Ramos (cell line): ENCODE results near the gene CACNA1A.
"Not testable (repeated sequence)": the region's sequence is repeated elsewhere in the genome, so short reads cannot be mapped to it uniquely, and the experiment has no call there.

Source experiments
- in situ Hi-C: fragments of 300-500 bp; cut with MboI; formaldehyde crosslinking; loops from one replicate; pipeline ENCODE4 v1.14.3; 2022; ENCODE audit warnings: low sequenced_read_pairs; ENCODE audit not compliant: unreplicated experiment

The CACNA1A gene

DNA sequence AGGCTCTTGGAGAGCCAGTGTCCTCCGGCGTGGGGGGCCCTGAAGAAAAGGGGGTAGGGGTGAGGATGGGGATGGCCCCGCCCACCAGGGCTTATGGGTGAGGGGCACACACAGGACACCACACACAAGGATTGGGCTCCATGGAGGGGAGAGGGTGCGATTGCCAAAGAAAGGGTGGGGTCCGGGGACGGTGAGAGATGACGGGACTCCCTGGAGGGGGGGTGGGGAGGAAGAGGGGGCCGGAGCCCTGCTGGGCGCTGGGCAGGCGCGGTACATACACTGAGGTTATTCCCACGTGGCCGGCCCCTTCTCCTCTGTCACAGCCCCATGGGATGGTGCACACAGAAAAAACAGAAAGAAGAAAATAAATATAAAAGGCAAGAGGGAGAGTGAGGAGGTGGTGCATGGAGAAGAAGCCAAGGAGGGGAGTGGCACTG, 295.9 kb downstream of the CACNA1A start:
- in situ Hi-C loops: no loop called here

- in situ Hi-C loops: no loop called here
These were observed 296.6 kb downstream of the CACNA1A start for GRCh38 chr19:13209484-13210338.

GRCh38 chr19:13208672-13209483, 297.4 kb downstream of the CACNA1A start:
- in situ Hi-C loops: no loop called here

DNA sequence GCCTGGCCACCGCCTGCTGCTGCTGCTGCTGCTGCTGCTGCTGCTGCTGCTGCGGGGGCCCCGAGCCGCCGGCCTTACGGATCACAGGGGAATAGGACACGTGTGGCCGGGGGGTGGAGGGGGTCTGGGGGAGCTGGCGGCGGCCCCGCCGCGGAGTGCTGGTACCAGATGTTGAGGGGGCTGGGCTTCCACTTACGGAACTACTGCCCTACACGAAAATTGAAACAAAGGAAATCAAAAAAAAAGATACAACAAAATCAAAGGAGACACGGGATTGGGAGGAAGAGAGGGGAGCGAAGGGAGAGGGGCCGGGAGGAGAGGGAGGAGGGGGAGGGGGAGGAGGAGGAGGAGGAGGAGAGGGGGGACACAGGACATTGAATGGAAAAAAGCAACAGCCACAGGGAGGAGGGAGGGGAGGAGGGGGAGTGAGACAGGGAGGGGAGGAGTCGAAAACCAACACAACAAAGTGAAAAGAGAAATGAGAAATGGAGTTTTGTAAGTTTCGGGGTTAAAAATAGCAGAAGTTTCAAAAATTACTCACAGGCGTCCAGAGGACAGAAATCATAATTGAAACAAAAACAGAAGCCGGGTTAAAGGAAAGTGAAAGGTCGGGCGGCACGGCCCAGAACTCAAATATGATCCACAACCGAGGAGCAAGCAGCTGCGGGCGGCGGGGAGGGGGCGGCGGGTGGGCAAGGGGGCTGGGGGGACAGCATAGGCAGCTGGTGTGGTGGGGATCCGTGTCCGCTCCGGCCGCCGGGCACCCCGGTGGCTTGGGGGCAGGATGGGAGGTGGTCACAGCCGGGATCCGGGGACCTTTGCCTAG, 298.2 kb downstream of the CACNA1A start:
- in situ Hi-C loops: no loop called here

GRCh38 chr19:13207237-13207845, 298.9 kb downstream of the CACNA1A start:
- in situ Hi-C loops: no loop called here

DNA sequence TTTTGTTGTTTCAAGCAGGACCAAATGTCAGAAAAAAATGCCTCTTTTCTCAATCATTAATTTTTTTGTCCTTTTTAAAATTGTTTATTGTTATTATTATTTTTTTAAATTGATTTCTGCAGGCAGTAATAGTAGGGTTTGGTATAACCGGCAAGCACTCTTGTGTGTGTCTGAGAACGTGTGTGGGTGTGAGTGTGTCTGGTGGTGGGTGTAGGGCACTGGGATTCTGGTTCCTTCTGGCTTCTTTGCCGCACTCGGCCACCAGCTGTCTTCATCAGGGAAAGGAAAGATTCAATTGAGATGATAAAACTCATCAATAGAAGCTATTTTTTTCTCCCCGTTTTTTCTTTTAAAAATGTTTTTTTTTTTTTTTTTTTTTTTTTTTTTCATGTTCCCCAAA, 299.7 kb downstream of the CACNA1A start:
- in situ Hi-C loops: no loop called here

GRCh38 chr19:13202112-13202511, 304.2 kb downstream of the CACNA1A start:
- in situ Hi-C loops: not testable (repeated sequence)

- in situ Hi-C loops: no loop called here
These were observed 307.6 kb downstream of the CACNA1A start for GRCh38 chr19:13198634-13199033.

- in situ Hi-C loops: no loop called here
These were observed 310.6 kb downstream of the CACNA1A start for GRCh38 chr19:13195678-13196077.

- in situ Hi-C loops: no loop called here
These were observed 315.3 kb downstream of the CACNA1A start for GRCh38 chr19:13190781-13191540.

DNA sequence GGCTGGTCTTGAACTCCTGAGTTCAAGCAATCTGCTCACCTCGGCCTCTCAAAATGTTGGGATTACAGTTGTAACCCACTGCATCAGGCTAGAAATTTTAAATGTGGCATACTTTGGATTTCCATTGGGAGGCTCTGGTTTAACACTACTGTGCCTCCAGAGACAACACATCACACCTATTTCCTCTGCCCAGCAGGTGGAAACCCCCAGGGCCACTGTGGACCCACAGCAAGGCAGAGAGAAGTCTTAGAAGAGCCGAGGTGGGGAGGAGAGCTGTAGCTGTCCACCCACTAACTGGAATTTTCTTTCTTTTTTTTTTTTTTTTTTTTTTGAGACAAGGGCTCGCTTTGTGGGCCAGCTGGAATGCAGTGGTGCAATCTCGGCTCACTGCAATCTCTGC, 316.7 kb downstream of the CACNA1A start:
- in situ Hi-C loops: no loop called here

DNA sequence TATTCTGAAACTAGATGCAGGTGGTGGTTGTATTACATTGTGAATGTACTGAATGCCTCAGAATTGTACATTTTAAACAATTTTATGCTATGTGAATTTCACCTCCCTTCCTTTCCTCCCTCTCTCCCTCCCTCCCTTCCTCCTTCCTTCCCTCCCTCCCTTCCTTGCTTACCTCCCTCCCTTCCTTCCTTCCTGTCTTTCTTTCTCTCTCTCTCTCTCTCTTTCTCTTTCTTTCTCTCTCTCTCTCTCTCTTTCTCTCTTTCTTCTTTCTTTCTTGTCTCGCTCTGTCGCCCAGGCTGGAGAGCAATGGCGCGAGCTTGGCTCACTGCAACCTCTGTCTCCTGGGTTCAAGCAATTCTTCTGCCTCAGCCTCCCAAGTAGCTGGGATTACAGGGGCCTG, 318.9 kb downstream of the CACNA1A start:
- in situ Hi-C loops: no loop called here

DNA sequence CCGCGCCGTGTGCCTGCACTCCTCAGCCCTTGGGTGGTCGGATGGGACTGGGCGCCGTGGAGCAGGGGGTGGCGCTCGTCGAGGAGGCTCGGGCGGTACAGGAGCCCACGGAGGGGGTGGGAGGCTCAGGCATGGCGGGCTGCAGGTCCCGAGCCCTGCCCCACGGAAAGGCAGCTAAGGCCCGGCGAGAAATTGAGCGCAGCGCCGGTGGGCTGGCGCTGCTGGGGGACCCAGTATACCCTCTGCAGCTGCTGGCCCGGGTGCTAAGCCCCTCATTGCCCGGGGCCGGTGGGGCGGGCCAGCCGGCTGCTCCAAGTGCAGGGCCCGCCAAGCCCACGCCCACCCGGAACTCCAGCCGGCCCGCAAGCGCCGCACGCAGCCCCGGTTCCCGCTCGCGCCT, 319.6 kb downstream of the CACNA1A start:
- in situ Hi-C loops: not testable (repeated sequence)

DNA sequence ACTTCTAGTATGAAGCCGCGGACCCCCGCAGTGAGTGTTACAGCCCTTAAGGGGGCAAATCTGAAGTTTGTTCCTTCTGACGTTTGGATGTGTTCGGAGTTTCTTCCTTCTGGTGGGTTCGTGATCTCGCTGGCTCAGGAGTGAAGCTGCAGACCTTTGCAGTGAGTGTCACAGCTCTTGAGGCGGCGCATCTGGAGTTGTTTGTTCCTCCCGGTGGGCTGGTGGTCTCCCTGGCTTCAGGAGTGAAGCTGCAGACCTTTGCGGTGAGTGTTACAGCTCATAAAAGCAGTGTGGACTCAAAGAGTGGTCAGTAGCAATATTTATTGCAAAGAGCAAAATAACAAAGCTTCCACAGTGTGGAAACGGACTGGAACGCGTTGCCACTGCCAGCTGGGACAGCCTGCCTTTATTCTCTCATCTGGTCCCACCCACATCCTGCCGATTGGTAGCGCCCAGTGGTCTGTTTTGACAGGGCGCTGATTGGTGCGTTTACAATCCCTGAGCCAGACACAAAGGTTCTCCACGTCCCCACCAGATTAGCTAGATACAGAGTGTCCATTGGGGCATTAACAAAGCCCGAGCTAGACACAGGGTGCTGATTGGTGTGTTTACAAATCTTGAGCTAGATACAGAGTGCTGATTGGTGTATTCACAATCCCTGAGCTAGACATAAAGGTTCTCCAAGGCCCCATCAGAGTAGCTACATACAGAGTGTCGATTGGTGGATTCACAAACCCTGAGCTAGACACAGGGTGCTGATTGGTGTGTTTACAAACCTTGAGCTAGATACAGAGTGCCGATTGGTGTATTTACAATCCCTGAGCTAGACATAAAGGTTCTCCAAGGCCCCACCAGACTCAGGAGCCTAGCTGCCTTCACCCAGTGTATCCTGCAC, 320.3 kb downstream of the CACNA1A start:
- in situ Hi-C loops: not testable (repeated sequence)

DNA sequence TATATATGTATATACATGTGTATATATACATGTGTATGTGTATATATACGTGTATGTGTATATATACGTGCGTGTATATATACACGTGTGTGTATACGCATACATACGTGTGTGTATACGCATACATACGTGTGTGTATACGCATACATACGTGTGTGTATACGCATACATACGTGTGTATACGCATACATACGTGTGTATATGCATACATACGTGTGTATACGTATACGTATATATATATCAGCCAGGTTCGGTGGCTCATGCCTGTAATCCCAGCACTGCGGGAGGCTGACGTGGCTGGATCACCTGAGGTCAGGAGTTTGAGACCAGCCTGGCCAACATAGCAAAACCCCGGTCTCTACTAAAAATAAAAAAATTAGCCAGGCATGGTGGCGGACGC, 321.4 kb downstream of the CACNA1A start:
- in situ Hi-C loops: not testable (repeated sequence)

DNA sequence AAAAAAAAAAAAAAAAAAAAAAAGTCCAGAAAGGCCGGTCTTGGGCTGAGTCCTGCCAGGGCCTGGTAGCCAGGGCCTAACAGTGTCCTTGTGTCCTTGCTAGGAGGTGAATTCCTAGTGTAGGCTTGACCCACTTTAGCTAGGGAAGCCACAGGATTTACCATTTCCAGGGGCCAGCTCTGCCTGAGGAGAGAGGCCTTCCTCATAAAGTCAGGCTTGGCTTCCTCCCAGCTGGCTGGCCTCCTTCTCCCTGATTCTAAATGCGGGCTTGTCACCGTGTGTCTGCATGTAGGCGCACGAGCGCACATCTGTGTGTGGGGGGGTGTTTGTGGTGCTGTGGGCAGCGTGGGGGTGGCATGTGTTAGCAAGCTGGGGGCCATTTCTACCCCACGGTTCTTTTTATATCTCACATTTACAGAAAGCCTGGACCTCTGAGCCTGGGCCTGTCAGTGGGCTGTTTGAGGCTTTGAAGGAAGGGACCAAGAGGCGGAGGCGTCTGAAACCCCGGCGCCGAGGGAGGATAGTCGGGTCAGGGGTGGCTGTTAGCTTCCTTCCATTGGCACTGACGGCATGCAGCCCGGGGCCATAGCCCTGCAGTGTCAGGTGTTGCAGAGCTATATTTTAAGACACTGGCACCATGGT, 324.4 kb downstream of the CACNA1A start:
- in situ Hi-C loops: no loop called here

GRCh38 chr19:13178291-13178690, 328.0 kb downstream of the CACNA1A start:
- in situ Hi-C loops: not testable (repeated sequence)

GRCh38 chr19:13177584-13177983, 328.7 kb downstream of the CACNA1A start:
- in situ Hi-C loops: not testable (repeated sequence)
